Measurements from ENCODE around the gene CA5A.

DNA sequence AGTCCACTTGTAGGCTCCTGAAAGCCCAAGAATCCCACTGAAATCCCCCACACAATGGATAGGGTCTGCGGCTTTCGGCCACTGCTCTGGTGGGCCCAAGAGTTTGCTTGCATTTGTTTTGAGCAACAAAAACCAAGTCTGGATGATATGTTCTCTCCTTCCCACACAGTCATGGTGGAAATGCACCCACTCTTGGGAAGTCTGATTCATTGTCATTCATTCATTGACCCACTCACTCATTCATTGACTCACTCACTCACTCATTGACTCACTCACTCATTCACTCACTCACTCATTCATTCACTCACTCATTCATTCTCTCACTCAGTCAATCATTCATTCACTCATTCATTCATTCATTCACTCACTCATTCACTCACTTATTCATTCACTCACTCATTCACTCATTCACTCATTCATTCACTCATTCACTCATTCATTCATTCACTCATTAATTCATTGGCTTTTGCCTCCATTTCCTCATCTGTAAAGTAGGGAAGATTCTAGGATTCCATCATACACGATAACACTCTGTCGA is 2.2 kb upstream of the CA5A start:
- no peak for TF ChIP-seq POLR2A (IDR thresholded peaks at IDR 0.05; ENCODE audit: low read depth, low read length)
- no peak for TF ChIP-seq CTCF (conservative IDR thresholded peaks at IDR 0.05; ENCODE audit: low read depth, low read length)
- no peak for TF ChIP-seq CHD1 (IDR thresholded peaks at IDR 0.05; ENCODE audit: low read depth, low read length)
- TF ChIP-seq, protein P1, sequence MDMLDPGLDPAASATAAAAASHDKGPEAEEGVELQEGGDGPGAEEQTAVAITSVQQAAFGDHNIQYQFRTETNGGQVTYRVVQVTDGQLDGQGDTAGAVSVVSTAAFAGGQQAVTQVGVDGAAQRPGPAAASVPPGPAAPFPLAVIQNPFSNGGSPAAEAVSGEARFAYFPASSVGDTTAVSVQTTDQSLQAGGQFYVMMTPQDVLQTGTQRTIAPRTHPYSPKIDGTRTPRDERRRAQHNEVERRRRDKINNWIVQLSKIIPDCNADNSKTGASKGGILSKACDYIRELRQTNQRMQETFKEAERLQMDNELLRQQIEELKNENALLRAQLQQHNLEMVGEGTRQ (IDR thresholded peaks at IDR 0.05; ENCODE audit: low read depth, low read length): no peak
- TF ChIP-seq RFX5 (IDR thresholded peaks at IDR 0.05; ENCODE audit: low read depth, low read length): no peak
- TF ChIP-seq NFE2L2 (IDR thresholded peaks at IDR 0.05; ENCODE audit: low read depth, low read length): no peak

Measured in IMR-90 (cell line).